Neuron (in vitro differentiated cells): Measurements from ENCODE around the gene ITGBL1.

ENCODE experiments used
- H2AFZ ChIP-seq: one replicate; pipeline ENCODE4 v1.6.1; 2013; ENCODE audit warnings: low read depth, mild to moderate bottlenecking, inconsistent platforms, low read length, moderate library complexity
- H3K27me3 ChIP-seq: one replicate; pipeline ENCODE4 v1.6.1; 2013; ENCODE audit warnings: low read length; ENCODE audit not compliant: insufficient read depth
- H3K36me3 ChIP-seq: one replicate; pipeline ENCODE4 v1.6.1; 2013; ENCODE audit warnings: low read length; ENCODE audit not compliant: insufficient read depth
- H3K4me1 ChIP-seq: one replicate; pipeline ENCODE4 v1.6.1; 2013; ENCODE audit warnings: low read length; ENCODE audit not compliant: insufficient read depth
- H3K4me3 ChIP-seq: 2 replicates; pipeline ENCODE4 v1.5.1; 2013; ENCODE audit warnings: mild to moderate bottlenecking, low read length, moderate library complexity
- H3K9me3 ChIP-seq: one replicate; pipeline ENCODE4 v1.6.1; 2013; ENCODE audit warnings: low read length

Gene ITGBL1

GRCh38 chr13:101695870-101696516 lies 243.5 kb downstream of the ITGBL1 start:
- Histone ChIP-seq H3K36me3 (no peaks in the 10 kb centered on the region), H3K4me3 (no peak overlapping the region), H2AFZ (no peak overlapping the region), H3K4me1 (no peaks in the 10 kb centered on the region), H3K9me3 (no peaks in the 10 kb centered on the region), H3K27me3 (no peaks in the 10 kb centered on the region)

DNA sequence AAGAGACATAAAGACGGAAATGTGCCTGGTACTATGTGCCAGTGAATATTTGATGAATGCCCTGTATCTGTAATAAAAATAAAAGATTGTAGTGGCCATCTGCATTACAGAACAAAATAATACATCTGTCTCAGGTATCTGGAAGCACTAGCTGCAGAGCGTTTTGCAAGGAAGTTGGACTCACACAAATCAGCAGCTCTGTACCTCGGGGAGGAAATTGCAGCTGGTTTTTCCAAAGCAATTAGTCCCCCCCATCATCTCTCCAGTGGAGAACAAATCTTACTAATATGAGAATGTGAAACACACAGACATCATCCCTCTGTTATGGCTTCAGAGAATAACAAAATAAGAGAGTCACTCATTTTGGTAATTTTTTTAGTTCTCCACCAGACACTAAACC lies 245.3 kb downstream of the ITGBL1 start:
- Histone ChIP-seq H3K4me3 (no peak overlapping the region), H3K9me3 (no peaks in the 10 kb centered on the region), H3K27me3 (no peaks in the 10 kb centered on the region), H2AFZ (no peak overlapping the region), H3K4me1 (no peaks in the 10 kb centered on the region), H3K36me3 (no peaks in the 10 kb centered on the region)

- no peaks in the 10 kb centered on the region for H3K4me1 ChIP-seq
- no peaks in the 10 kb centered on the region for H3K9me3 ChIP-seq
- no peaks in the 10 kb centered on the region for H3K36me3 ChIP-seq
- H3K4me3 ChIP-seq: no peak overlapping the region
- H2AFZ ChIP-seq: no peak overlapping the region
- no peaks in the 10 kb centered on the region for H3K27me3 ChIP-seq
Observed at GRCh38 chr13:101698400-101698799, 245.9 kb downstream of the ITGBL1 start.

DNA sequence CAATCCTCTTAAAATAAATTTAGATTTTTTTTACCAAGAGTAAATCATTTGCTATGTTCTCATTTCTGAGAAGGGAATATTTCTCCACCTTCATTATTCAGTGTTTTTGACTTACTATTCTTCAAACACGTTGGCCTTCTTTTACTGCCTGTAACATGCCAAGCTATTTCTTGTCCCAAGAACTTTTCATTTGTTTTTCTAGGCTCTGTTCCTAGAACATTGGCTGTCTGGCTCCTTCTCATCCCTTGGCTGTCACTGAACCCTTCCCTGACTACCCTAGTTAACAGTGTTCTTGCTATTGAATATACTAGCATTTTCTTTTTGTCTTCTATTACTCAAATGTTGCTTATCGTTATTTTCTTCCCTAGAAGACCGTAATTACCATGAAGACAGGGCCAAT lies 248.1 kb downstream of the ITGBL1 start:
- Histone ChIP-seq H2AFZ (no peak overlapping the region), H3K9me3 (no peaks in the 10 kb centered on the region), H3K27me3 (no peaks in the 10 kb centered on the region), H3K4me3 (no peak overlapping the region), H3K36me3 (no peaks in the 10 kb centered on the region), H3K4me1 (no peaks in the 10 kb centered on the region)

- Histone ChIP-seq H2AFZ (no peak overlapping the region), H3K9me3 (no peaks in the 10 kb centered on the region), H3K4me3 (no peak overlapping the region)
Observed at GRCh38 chr13:101703081-101703480, 250.6 kb downstream of the ITGBL1 start.

GRCh38 chr13:101703838-101704237 lies 251.4 kb downstream of the ITGBL1 start:
- Histone ChIP-seq H3K4me3 (no peak overlapping the region), H3K27me3 (no peaks in the 10 kb centered on the region)

More at GRCh38 chr13:101703081-101703480, 250.6 kb downstream of the ITGBL1 start:
- no peaks in the 10 kb centered on the region for H3K36me3 ChIP-seq
- peaks cover 4% of the 10 kb centered on the region for H3K4me1 ChIP-seq
- H3K27me3 ChIP-seq: no peaks in the 10 kb centered on the region

GRCh38 chr13:101706651-101707050 lies 254.2 kb downstream of the ITGBL1 start:
- Histone ChIP-seq H3K27me3 (no peaks in the 10 kb centered on the region), H3K36me3 (no peaks in the 10 kb centered on the region), H3K4me3 (no peak overlapping the region), H3K9me3 (no peaks in the 10 kb centered on the region), H2AFZ (no peak overlapping the region), H3K4me1 (peaks cover 4% of the 10 kb centered on the region)

More at GRCh38 chr13:101703838-101704237, 251.4 kb downstream of the ITGBL1 start:
- H2AFZ ChIP-seq: no peak overlapping the region
- H3K4me1 ChIP-seq: peaks cover 4% of the 10 kb centered on the region
- H3K36me3 ChIP-seq: no peaks in the 10 kb centered on the region
- no peaks in the 10 kb centered on the region for H3K9me3 ChIP-seq

GRCh38 chr13:101707659-101708058 lies 255.2 kb downstream of the ITGBL1 start:
- Histone ChIP-seq H3K9me3 (no peaks in the 10 kb centered on the region), H3K36me3 (no peaks in the 10 kb centered on the region), H3K4me3 (no peak overlapping the region), H3K27me3 (no peaks in the 10 kb centered on the region), H2AFZ (no peak overlapping the region), H3K4me1 (peaks cover 4% of the 10 kb centered on the region)

GRCh38 chr13:101708115-101708514 lies 255.6 kb downstream of the ITGBL1 start:
- Histone ChIP-seq H3K4me3 (no peak overlapping the region), H2AFZ (no peak overlapping the region), H3K4me1 (peaks cover 4% of the 10 kb centered on the region), H3K36me3 (no peaks in the 10 kb centered on the region), H3K9me3 (no peaks in the 10 kb centered on the region), H3K27me3 (no peaks in the 10 kb centered on the region)

GRCh38 chr13:101709952-101710351 lies 257.5 kb downstream of the ITGBL1 start:
- Histone ChIP-seq H3K36me3 (no peaks in the 10 kb centered on the region), H3K9me3 (no peaks in the 10 kb centered on the region), H3K4me3 (no peak overlapping the region), H3K4me1 (peaks cover 4% of the 10 kb centered on the region), H2AFZ (no peak overlapping the region), H3K27me3 (no peaks in the 10 kb centered on the region)

DNA sequence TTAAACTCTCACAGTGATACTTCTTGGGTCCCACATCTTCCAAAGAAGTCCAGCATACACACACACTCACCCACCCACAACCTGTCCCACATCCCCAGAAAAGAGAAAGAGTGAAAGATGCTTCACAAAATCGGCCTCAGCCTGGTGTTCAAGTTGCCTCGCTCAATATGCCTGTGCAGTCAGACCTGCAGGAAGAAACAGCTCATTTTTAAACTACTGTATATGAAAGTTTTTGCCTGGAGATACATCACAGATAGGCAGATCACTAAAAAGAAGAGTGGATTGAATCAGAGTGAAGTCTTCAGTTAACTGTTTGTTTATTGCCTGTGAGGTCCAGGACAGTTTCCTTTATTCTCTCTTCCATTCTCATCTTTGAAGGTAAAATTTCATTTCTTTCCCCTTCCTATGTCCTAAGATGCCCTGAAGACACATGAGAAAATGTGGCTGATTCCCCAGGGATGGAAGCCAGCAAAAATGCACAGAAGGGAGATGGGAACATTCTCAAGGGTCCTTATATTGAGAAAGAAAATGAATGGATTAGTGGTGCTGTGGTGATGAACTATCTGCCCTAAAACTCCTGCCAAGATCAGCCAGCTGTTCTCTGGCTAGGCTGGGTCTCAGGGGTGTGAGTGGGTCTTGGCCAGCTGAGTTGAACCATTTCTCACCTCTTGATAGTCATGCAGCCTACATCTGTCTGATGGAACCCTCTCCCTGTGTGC lies 259.0 kb downstream of the ITGBL1 start:
- Histone ChIP-seq H3K36me3 (no peaks in the 10 kb centered on the region), H3K9me3 (no peaks in the 10 kb centered on the region), H3K4me3 (no peak overlapping the region), H3K4me1 (peaks cover 4% of the 10 kb centered on the region), H2AFZ (no peak overlapping the region), H3K27me3 (no peaks in the 10 kb centered on the region)

GRCh38 chr13:101712026-101712348 lies 259.5 kb downstream of the ITGBL1 start:
- Histone ChIP-seq H3K4me3 (no peak overlapping the region), H3K4me1 (no peaks in the 10 kb centered on the region), H3K9me3 (no peaks in the 10 kb centered on the region), H2AFZ (no peak overlapping the region), H3K27me3 (no peaks in the 10 kb centered on the region), H3K36me3 (no peaks in the 10 kb centered on the region)

- H3K4me1 ChIP-seq: no peaks in the 10 kb centered on the region
- no peak overlapping the region for H3K4me3 ChIP-seq
- H3K27me3 ChIP-seq: no peaks in the 10 kb centered on the region
- H3K36me3 ChIP-seq: no peaks in the 10 kb centered on the region
- no peak overlapping the region for H2AFZ ChIP-seq
- no peaks in the 10 kb centered on the region for H3K9me3 ChIP-seq
Observed at GRCh38 chr13:101714195-101714594, 261.7 kb downstream of the ITGBL1 start.

- Histone ChIP-seq H2AFZ (no peak overlapping the region), H3K36me3 (no peaks in the 10 kb centered on the region), H3K4me1 (no peaks in the 10 kb centered on the region), H3K9me3 (no peaks in the 10 kb centered on the region), H3K27me3 (no peaks in the 10 kb centered on the region), H3K4me3 (no peak overlapping the region)
Observed at GRCh38 chr13:101717353-101717752, 264.9 kb downstream of the ITGBL1 start.
